AG04449 (cell line): ENCODE data around the gene HMX3.

ENCODE experiments used
- CTCF ChIA-PET: fragments of 350-600 bp; formaldehyde crosslinking; extraction: SDS; loops from one replicate; lab custom pipeline; 2021; ENCODE audit warnings: antibody characterized with exemption; lab: Yijun Ruan, JAX
- POLR2A ChIA-PET: fragments of 400-600, 350-600 bp; formaldehyde crosslinking; extraction: SDS; loops from one replicate; lab custom pipeline; 2020; ENCODE audit warnings: antibody characterized with exemption, inconsistent platforms; lab: Yijun Ruan, JAX
- DNase-seq: peaks from one replicate; pipeline ENCODE4 v3.0.0-alpha.2; 2010; ENCODE audit warnings: low read depth, low spot score
- H3K4me3 ChIP-seq: 2 replicates; pipeline ENCODE4 v1.5.1; 2011; ENCODE audit warnings: low read depth, mild to moderate bottlenecking, control low read depth, low read length
- CTCF ChIP-seq: IDR thresholded peaks from one replicate; pipeline ENCODE4 v1.5.1; 2011; ENCODE audit warnings: mild to moderate bottlenecking, moderate library complexity, low read length, control low read depth, inconsistent platforms; ENCODE audit not compliant: insufficient read depth; ENCODE audit errors: missing control alignments

Gene HMX3

GRCh38 chr10:123096452-123096851 lies 39.3 kb upstream of the HMX3 start:
- no peak for DNase-seq
- no peak overlapping the region for H3K4me3 ChIP-seq
- CTCF ChIA-PET: no interaction called here
- TF ChIP-seq CTCF: no peak
- POLR2A ChIA-PET: no interaction called here

GRCh38 chr10:123097039-123097438 lies 38.7 kb upstream of the HMX3 start:
- TF ChIP-seq CTCF: no peak
- CTCF ChIA-PET: no interaction called here
- no peak for DNase-seq
- POLR2A ChIA-PET: no interaction called here
- no peak overlapping the region for H3K4me3 ChIP-seq

GRCh38 chr10:123100030-123100762 lies 35.6 kb upstream of the HMX3 start:
- TF ChIP-seq CTCF: no peak
- ChIA-PET POLR2A (no interaction called here), CTCF (no interaction called here)
- no peak overlapping the region for H3K4me3 ChIP-seq
- DNase-seq: no peak

DNA sequence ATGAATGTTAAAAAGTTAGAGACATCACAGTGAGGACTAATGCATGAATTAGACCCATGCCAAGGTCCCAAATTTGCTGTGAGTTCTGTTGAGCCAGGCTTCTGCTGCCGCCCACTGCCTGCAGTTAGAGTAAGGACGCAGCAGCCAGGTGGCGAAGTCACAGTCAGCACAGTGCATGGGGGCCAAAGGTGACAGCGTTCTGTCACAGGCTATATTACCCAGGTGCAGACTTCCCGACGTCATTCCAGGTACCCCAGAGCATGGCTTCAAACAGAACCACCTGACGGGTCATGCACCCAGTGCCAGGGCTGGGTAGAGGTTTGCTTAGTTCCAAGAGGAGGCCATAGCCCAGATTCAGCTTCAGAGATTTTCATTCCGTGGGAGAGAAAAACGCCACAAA lies 33.9 kb upstream of the HMX3 start:
- POLR2A ChIA-PET: no interaction called here
- H3K4me3 ChIP-seq: no peak overlapping the region
- DNase-seq: no peak
- CTCF ChIA-PET: no interaction called here
- no peak for TF ChIP-seq CTCF

GRCh38 chr10:123102673-123103072 lies 33.1 kb upstream of the HMX3 start:
- no peak for DNase-seq
- no peak overlapping the region for H3K4me3 ChIP-seq
- no peak for TF ChIP-seq CTCF
- ChIA-PET POLR2A (no interaction called here), CTCF (no interaction called here)

GRCh38 chr10:123103944-123104343 lies 31.8 kb upstream of the HMX3 start:
- POLR2A ChIA-PET: no interaction called here
- no peak for DNase-seq
- CTCF ChIA-PET: no interaction called here
- no peak for TF ChIP-seq CTCF
- no peak overlapping the region for H3K4me3 ChIP-seq
